IPS-11a (cell line): ENCODE measurements around the gene LPAR1.
"Not testable (repeated sequence)": the region's sequence is repeated elsewhere in the genome, so short reads cannot be mapped to it uniquely, and the experiment has no call there.

ENCODE experiments used
- H3K4me3 ChIP-seq: one replicate; pipeline ENCODE4 v1.5.1; 2013; ENCODE audit warnings: low read depth, low read length, control low read depth

LPAR1 gene

DNA sequence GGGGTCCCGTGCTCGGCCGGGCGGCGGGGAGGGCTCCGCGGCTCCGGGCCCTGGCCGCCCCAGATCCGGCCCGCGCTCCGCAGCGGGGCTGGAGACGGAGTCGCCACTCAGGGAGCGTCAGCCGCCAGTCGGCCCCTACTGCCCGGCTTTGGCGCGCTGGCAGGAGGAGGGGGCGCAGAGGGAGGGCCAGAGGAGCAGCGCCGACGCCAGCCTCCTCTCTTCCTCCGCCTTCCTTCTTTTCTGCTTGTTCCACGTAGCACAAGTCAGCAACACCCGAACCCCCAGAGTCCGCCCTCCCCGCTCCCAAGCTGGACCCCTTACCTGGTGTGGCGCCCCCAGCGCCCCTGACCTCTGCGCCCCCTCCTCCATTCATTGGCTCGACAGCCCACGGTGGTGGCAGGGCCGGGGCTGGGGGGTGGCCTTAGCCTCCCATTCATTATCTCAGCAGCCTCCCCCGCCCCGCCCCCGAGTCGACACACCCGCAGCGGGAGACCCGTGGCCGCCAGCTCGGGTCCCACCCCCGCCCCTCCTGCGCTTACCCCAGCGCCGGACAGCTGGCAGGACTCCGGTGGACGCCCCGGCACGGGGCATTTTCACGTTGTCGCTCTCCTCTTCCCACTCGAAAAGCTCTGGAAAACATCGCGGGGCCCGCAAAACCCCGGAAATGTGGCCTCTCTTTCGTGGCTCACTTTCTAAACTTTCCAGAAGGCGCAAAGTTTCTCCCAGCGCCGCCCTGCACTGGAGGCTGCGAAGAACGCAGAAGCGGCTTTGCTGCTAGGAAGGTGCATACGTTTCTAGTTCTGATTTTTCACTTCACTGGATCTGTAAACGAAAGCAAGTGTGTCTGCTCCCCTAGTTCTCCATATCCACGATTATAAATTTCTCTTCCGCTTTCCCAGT, at the start of gene LPAR1:
LPAR1 (minus strand) TSS at position 140 of the 900 bp plus-strand sequence. CDS start 66,353 bp downstream, outside the sequence.
- peak within 1 kb of the TSS; percentile 60 for H3K4me3 ChIP-seq

- no peak overlapping the region for H3K4me3 ChIP-seq
Observed at GRCh38 chr9:111078391-111079038, 40.2 kb upstream of the LPAR1 start.

DNA sequence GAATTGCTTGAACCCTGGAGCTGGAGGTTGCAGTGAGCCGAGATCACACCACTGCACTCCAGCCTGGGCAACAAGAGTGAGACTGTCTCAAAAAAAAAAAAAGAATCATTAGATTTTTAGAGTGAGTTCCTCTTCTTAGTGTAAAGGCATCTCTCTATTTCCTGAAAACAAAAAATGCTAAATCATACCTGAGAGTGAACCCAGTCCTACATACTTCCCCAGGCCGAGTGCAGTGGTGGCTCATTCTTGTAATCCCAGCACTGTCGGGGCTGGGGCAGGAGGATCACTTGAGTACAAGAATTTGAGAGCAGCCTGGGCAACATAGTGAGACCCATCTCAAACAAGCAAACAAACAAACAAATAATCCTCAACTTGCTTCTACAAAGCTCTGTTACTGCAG, 38.2 kb upstream of the LPAR1 start:
- H3K4me3 ChIP-seq, result no peak overlapping the region

DNA sequence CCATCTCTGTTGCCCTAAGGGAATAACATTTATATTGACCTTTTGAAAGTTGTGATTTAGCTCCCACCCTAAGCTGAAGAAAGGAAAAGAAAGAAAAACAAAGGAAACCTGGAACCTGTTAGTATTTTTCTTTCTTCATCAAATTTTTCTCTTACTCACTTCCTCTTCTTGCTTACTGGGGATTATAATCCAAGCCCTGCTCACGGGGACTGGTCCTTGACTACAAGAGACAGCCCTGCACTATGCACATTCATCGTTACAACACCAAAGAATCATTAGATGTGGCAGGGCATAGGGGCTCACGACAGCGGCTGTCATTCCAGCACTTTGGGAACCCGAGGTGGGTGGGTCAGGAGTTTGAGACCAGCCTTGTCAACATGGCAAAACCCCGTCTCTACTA, 37.8 kb upstream of the LPAR1 start:
- no peak overlapping the region for H3K4me3 ChIP-seq

GRCh38 chr9:111074395-111074794, 36.1 kb upstream of the LPAR1 start:
- H3K4me3 ChIP-seq, result no peak overlapping the region

DNA sequence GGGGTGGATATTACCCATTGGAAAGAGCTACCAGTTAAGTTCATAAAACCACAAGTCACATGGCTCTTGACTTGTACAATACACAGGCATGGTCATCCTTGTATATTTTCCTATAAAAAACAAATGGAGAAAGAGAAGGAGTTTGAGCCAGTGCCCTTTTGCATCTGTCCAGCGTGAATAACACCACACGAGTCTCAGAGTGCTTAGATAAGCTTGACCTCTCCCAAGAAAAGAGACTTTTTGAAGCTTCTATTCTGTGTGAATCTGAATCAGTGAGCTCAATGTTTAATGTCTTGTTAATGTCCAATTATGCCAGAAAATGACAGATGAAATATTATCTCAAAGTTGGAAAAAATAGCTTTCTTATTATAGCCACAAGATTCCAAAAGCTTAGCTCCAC, 30.9 kb upstream of the LPAR1 start:
- no peak overlapping the region for H3K4me3 ChIP-seq

DNA sequence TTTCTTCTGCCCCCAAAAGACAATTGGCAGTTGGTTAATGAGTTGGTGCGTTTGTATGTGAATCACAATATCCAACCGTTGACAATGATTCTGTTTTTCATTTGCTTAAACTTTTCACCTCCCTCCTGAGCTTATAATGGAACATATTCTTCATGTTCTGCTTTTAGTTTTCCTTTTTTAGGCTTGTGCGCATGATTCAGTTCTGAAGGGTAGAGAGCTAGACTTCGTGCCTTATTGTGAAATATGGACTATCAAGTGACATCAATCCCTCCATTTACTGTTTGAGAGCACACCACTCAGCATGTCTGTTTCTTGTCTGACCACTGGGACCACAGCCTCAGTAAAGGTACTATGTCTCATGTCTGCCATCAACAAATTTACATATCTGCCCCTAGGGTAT, 30.5 kb upstream of the LPAR1 start:
- H3K4me3 ChIP-seq, result no peak overlapping the region

DNA sequence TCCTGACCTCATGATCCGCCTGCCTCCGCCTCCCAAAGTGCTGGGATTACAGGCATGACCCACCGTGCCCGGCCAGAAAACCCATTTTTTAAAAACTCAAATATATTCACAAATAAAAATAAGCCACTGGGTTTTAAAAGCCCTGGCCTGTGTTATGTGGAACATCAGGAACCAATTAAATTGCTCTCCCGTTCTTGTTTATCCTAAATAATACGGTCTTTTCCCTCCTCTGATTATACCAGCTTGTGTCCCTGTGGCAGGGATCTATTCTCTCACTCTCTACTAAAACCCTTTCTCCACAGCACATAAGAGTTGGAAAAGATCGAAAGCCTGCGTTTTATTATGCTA, 30.1 kb upstream of the LPAR1 start:
- H3K4me3 ChIP-seq, result no peak overlapping the region

DNA sequence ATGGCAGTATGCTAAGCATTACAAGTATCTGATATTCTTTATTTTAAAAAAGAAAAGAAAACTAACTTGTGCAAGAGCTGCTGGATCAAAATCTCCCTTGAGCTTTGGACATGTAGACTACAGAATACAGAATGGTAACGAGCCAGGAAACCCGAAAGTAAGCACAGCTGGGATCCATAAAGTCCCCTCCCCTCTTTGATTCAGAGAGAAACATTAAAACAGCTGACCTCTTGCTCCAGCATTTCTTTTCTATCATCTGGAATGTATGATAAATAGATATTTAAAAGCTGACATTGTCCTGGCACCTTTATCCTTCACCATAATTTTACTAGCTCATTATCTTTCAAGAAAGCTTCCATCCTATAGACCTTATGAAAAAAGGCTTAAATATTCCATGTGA, 28.2 kb upstream of the LPAR1 start:
- no peak overlapping the region for H3K4me3 ChIP-seq

DNA sequence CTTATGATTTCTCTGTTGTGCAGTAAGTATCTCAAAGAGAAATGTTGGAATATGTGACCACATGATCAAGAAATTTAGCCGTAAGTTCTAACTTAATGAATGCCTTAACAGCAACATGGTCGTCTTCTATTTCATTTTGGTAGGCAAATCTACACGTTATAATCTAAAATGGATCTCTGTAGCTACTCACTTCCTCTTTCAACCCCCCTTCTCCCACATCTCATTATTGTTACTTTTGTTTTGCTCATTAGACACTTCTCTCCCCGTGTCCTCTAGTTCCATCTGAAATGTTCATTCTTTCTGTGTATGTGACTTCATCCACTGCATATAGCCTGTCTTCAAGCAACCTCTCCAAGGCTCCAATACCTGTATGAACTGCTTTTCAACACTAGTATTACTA, 27.1 kb upstream of the LPAR1 start:
- H3K4me3 ChIP-seq, result no peak overlapping the region

DNA sequence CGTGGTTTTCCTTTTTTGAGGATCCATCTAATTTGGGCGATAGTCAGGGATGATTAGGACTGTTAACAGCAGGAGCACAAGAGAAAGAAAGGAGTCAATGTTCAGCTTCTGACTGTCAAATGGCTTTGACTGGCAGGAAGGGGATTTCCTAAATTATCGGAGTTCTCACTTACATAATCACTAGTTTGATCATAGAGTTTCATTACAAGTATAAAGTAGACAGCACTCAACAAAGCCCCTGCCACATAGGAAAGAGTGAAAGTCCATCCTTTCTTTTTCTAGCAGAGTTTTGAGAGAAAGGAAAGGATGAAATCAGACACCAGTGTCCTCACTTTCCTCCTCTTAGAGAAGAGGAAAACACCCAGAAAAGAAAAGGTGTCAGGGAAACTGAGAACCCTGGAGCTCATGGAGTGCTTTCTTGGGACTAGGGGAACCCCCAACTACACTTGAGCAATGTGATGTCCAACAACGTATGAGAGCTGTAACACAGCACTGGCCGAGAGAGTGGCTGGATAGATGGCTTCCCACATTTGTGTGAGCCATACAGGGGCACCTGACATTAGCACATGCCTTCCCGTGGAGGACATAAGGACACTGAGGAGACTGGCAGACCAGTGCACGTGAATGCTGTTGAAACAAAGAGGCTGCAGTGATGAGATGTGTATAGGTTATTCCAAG, 26.0 kb upstream of the LPAR1 start:
- no peak overlapping the region for H3K4me3 ChIP-seq

DNA sequence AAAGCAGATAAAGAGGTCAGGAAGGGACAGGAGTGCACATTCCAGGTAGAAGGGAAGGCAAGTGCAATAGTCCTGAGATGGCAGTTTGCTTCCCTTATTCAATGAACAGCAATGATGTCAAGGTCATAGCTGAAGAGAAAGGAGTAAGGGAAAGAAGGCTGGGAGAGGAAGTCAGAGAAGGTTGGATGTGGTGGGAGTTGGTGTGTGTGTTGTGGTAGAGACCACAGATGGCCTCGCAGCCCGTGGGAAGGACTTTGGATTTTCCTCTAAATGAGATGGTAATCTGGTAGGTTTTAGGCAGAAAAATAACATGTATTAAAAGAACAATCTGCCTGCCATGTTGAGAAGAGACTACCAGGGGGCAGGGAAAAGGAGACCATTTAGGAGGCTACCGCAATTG, 25.1 kb upstream of the LPAR1 start:
- H3K4me3 ChIP-seq, result no peak overlapping the region

DNA sequence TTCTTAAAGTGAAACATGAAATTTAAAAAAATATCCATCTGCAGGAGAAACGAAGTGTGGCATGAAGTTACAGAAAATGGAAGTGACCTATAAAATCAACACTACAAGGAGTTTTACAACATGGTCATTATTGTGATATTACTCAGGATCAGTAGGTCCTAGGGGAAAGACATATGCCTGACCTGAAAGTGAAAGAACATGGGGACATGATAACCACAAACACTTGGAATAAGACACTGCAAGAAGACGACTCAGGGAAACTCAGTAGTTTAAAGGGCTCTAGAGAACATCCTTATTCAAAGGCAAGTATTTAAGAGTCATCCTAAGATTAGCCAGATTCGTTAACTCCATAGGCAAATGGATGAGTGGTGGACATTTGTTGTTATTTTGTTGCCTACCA, 19.9 kb upstream of the LPAR1 start:
- H3K4me3 ChIP-seq, result no peak overlapping the region

- no peak overlapping the region for H3K4me3 ChIP-seq
Observed at GRCh38 chr9:111056538-111056937, 18.3 kb upstream of the LPAR1 start.

DNA sequence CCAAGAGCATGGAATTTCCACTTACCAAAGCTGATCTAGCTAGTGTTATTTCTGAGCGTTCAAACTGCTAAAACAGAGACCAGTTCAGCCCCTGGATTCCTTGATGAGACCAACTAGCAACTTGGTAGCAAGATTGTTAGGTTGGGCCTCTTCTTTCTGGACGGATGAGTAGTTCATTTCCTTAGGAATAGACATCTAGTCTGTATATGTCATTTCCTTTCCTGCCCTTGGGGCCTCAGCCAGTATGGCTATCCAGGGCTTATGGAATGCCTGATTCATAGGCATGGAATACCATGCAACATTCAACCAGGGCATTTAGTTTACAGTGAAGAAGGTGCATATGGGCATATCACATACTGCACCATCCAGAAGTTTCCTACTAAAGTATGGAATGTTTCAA, 14.5 kb upstream of the LPAR1 start:
- H3K4me3 ChIP-seq, result no peak overlapping the region

GRCh38 chr9:111051400-111051799, 13.1 kb upstream of the LPAR1 start:
- no peak overlapping the region for H3K4me3 ChIP-seq

DNA sequence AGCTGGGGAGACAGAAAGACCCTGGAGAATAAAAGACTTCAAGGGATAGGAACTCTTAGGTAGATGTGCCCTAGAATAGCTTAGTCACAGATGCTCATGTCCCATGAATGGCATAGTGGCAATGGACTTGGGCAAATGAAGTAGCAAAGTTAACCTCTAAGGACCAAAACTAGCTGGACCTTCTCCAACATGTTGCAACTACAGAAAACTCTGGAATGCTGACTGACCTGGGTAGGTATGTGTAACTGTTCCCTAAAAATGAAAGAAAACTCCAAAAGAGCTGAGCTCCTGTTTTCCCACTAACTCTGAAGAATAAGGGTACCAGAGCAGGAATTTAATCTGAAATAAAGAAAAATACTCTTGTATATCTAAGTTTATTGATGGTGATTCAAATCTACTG, 12.5 kb upstream of the LPAR1 start:
- H3K4me3 ChIP-seq, result no peak overlapping the region

GRCh38 chr9:111047287-111047686, 9.0 kb upstream of the LPAR1 start:
- H3K4me3 ChIP-seq, result not testable (repeated sequence)

DNA sequence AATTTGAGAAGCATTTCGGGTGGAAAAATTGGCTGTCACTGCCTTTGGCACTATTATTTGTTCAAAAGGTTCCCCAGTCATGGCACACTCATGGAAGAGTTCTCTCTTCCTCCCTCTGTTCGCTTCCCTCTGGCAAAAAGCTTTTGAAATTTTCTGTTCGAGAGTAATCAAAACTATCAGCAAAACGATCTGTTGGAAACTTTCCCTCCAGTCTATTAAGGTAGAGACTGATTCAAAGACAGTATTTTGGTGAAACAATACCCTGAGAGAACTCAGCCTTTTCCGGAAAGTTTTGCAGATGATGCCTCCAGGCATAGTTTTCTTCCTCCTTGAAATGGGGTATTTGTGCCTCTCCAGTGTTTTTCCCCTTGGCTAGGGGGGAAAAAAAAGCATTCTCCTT, 3.6 kb upstream of the LPAR1 start:
- H3K4me3 ChIP-seq, result no peak overlapping the region

DNA sequence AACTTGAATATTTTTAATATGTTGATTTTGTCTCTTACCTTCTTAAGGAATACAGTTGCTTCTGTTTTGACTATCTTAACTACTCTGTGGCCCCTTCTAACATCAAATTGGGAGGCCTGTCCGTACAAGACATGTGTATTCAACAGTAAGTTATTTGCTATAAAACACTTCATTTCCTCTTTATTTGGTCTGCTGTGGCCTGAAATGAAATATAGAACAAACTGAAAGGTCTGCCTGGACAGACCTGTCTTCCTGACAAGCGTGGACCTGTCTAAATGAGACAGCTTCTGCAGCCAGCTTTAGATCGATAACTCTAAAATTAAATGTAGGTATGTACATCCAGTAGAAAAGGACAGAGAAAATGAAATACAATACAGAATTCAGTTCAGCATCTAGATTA, 2.2 kb upstream of the LPAR1 start:
- no peak overlapping the region for H3K4me3 ChIP-seq

DNA sequence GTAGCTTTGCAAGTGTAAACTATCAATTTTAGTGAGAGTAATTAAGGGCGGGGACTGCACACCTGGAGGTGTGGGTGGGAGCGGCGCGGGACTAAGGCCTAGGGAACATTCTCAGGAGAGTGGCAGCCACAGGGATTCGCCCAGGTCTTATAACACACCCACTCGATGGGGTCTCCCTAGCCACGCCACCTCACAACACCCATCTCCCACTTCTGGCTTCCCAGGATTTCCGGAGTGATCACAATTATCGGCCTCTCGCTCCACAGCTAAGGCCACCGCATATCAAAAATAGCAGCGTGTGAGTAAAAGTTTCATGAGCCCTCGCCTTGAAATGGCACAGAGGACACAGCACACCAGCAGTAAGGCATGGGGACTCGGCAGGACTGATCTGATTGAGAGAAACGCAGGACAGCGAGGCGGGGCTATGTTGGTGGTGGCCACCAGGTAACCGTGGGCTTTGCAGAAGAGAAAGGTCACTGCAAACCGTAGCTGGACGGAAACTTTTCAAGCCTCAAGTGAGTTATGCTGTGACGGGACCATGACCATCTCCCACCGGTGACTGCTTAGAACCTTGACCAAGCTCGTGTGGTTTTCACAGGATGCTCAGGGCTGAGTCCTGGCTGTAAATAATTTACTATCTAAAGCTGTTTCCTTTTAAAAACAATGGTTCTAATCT, 1.1 kb upstream of the LPAR1 start:
- peak overlapping the region; percentile 57 for H3K4me3 ChIP-seq
